Activated CD4-positive, alpha-beta T cell treated with anti-CD3 and anti-CD28 coated beads, Interleukin-2, amount 50 U/mL, for 16 hours (primary cell): ENCODE results near the gene ESD.
"Not testable (repeated sequence)": the region's sequence is repeated elsewhere in the genome, so short reads cannot be mapped to it uniquely, and the experiment has no call there.

Source experiments
- DNase-seq: peaks from one replicate; pipeline ENCODE4 v3.0.0-alpha.2; 2020

The ESD gene

GRCh38 chr13:46783504-46783903 lies 13.5 kb downstream of the ESD start:
- DNase-seq, result no peak

- no peak for DNase-seq
These were observed 14.3 kb downstream of the ESD start for GRCh38 chr13:46782691-46783090.

- no peak for DNase-seq
These were observed 14.9 kb downstream of the ESD start for GRCh38 chr13:46782066-46782465.

GRCh38 chr13:46778890-46779289 lies 18.1 kb downstream of the ESD start:
- no peak for DNase-seq

- DNase-seq, result no peak
These were observed 18.9 kb downstream of the ESD start for GRCh38 chr13:46778095-46778494.

- no peak for DNase-seq
These were observed 21.4 kb downstream of the ESD start for GRCh38 chr13:46775385-46776107.

- no peak for DNase-seq
These were observed 23.4 kb downstream of the ESD start for GRCh38 chr13:46773541-46773940.

- DNase-seq, result no peak
These were observed 25.3 kb downstream of the ESD start for GRCh38 chr13:46771693-46772092.

GRCh38 chr13:46769925-46770324 lies 27.0 kb downstream of the ESD start:
- not testable (repeated sequence) for DNase-seq

- DNase-seq, result no peak
These were observed 35.1 kb downstream of the ESD start for GRCh38 chr13:46761866-46762265.

- no peak for DNase-seq
These were observed 35.8 kb downstream of the ESD start for GRCh38 chr13:46761174-46761573.

- no peak for DNase-seq
These were observed 37.1 kb downstream of the ESD start for GRCh38 chr13:46759846-46760245.

- DNase-seq, result no peak
These were observed 39.3 kb downstream of the ESD start for GRCh38 chr13:46757640-46758039.

- no peak for DNase-seq
These were observed 40.0 kb downstream of the ESD start for GRCh38 chr13:46756977-46757376.

- DNase-seq, result not testable (repeated sequence)
These were observed 41.5 kb downstream of the ESD start for GRCh38 chr13:46755508-46755907.

GRCh38 chr13:46754812-46755211 lies 42.1 kb downstream of the ESD start:
- no peak for DNase-seq

- DNase-seq, result no peak
These were observed 43.0 kb downstream of the ESD start for GRCh38 chr13:46753917-46754316.

GRCh38 chr13:46753137-46753536 lies 43.8 kb downstream of the ESD start:
- DNase-seq, result no peak

GRCh38 chr13:46751811-46752635 lies 44.9 kb downstream of the ESD start:
- DNase-seq, result peak; percentile 87

- DNase-seq, result no peak
These were observed 47.0 kb downstream of the ESD start for GRCh38 chr13:46749951-46750350.

- no peak for DNase-seq
These were observed 48.7 kb downstream of the ESD start for GRCh38 chr13:46748300-46748699.

GRCh38 chr13:46747031-46747820 lies 49.7 kb downstream of the ESD start:
- DNase-seq, result no peak

- DNase-seq, result no peak
These were observed 51.3 kb downstream of the ESD start for GRCh38 chr13:46745706-46746105.

GRCh38 chr13:46745062-46745461 lies 51.9 kb downstream of the ESD start:
- no peak for DNase-seq
